H54 (cell line): Measurements from ENCODE around the gene PCBP2.
"Not testable (repeated sequence)": the region's sequence is repeated elsewhere in the genome, so short reads cannot be mapped to it uniquely, and the experiment has no call there.

Experiments used
- DNase-seq: peaks from one replicate; pipeline ENCODE4 v3.0.0; 2011; ENCODE audit warnings: low spot score, mixed read lengths; ENCODE audit not compliant: insufficient read length
- FAIRE-seq: peaks from 3 replicates; lab custom pipeline; 2011; peaks lifted over from hg19 to GRCh38; lab: Jason Lieb, UNC
- POLR2A ChIP-seq: IDR thresholded peaks from 2 replicates; pipeline ENCODE4 v1.6.1; 2011; ENCODE audit warnings: low read depth, mild to moderate bottlenecking, low read length

The PCBP2 gene

DNA sequence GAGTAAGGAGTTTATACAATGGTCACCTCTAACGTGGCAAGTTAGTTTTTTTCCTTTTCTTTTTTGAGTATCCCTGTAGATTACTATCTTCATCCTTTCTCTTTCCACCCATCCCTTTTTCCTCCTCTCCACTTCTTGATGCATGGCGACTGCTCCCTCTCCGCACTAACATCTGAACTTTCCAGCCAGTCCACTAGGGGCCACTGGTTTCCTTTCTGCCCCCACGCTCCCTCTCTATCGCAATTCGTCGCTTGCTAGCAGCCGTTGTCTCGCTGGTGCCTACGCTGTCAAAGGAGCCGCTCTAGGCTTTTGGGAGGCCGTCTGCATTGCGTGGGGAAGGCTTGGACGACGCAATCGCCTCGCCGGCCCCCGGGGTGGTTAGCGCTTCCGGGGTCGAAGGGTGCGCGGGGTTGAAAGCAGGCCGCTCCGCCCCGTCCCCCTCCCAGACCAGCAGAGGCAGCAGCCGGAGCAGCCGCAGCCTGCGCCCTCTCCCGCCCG, at the start of gene PCBP2:
TSS of gene PCBP2 (plus strand) at position 442 of the 498 bp plus-strand sequence. CDS start 2,699 bp downstream, outside the sequence.
- peak; percentile 73; the same call in 1 of the 2 replicates for TF ChIP-seq POLR2A
- FAIRE-seq = peak; percentile 90
- peak; percentile 86 for DNase-seq

DNA sequence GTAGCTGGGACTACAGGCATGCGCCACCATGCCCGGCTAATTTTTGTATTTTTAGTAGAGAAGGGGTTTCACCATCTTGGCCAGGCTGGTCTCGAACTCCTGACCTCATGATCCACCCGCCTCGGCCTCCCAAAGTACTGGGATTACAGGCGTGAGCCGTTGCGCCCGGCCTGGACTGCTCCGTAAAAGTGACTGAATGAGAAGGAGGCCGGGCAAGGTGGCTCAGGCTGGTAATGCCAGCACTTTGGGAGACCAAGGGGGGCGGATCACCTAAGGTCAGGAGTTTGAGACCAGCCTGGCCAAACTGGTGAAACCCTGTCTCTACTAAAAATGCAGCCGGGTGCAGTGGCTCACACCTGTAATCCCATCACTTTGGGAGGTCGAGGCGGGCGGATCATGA, 49.6 kb upstream of the PCBP2 start:
- not testable (repeated sequence) for DNase-seq, FAIRE-seq

GRCh38 chr12:53402871-53403270, 49.0 kb upstream of the PCBP2 start:
- DNase-seq (no peak), FAIRE-seq (no peak)
- no peak for TF ChIP-seq POLR2A

DNA sequence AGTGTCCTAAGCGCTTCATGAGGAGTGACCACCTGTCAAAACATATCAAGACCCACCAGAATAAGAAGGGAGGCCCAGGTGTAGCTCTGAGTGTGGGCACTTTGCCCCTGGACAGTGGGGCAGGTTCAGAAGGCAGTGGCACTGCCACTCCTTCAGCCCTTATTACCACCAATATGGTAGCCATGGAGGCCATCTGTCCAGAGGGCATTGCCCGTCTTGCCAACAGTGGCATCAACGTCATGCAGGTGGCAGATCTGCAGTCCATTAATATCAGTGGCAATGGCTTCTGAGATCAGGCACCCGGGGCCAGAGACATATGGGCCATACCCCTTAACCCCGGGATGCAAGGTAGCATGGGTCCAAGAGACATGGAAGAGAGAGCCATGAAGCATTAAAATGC, 41.0 kb upstream of the PCBP2 start:
- DNase-seq = no peak
- TF ChIP-seq POLR2A = no peak
- FAIRE-seq = no peak

- no peak for FAIRE-seq
- no peak for DNase-seq
- no peak for TF ChIP-seq POLR2A
Observed at GRCh38 chr12:53413485-53414204, 38.3 kb upstream of the PCBP2 start.

GRCh38 chr12:53414756-53415417, 37.0 kb upstream of the PCBP2 start:
- DNase-seq = no peak
- TF ChIP-seq POLR2A = no peak
- FAIRE-seq = no peak

DNA sequence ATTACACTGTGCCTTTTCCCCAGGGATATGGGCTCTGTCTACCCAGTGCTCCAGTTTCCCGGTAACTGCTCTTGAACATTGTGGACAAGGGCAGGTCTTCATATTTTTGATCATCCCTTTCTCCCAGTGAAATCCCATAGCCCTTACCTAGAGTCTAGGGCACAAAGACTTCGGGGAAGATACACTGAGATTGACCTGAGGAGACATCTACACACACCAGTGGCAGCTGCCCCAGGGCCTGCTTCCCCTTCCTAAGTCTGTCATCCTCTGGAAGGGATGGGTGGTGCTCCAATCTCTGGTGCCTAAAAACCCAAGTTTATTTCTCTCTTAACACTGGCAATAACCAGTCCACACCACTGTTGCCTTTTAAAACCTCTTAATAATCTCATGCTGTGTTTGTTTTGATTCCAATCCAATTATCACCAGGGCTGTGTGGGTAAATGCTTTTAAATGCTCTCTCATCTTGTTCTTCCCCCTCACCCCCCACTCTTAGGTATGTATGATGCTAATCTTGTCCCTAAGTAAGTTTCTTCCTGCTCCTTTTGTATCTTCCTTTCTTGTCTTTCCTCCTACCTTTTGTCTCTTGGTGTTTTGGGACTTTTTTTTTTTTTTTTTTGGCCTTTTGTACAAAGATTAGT, 36.0 kb upstream of the PCBP2 start:
- not testable (repeated sequence) for FAIRE-seq, DNase-seq

- not testable (repeated sequence) for DNase-seq, FAIRE-seq
Observed at GRCh38 chr12:53417291-53417816, 34.5 kb upstream of the PCBP2 start.

DNA sequence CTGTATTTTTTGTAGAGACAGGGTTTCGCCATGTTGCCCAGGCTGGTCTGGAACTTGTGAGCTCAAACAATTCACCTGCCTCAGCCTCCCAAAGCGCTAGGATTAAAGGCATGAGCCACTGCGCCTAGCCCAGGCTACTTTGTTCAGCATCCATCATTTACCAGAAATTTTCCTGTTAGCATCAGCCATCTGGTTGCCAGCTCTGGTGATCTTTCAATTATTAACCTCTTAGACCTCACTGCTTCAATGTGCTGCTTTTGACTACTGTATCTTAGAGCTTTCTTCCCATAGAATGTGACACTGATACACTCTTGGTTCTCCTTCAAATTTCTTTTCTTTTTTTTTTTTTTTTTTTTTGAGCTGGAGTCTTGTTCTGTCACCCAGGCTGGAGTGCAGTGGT, 33.7 kb upstream of the PCBP2 start:
- no peak for DNase-seq
- TF ChIP-seq POLR2A = no peak
- no peak for FAIRE-seq

GRCh38 chr12:53419756-53420155, 32.1 kb upstream of the PCBP2 start:
- DNase-seq (no peak), FAIRE-seq (no peak)
- TF ChIP-seq POLR2A = no peak

DNA sequence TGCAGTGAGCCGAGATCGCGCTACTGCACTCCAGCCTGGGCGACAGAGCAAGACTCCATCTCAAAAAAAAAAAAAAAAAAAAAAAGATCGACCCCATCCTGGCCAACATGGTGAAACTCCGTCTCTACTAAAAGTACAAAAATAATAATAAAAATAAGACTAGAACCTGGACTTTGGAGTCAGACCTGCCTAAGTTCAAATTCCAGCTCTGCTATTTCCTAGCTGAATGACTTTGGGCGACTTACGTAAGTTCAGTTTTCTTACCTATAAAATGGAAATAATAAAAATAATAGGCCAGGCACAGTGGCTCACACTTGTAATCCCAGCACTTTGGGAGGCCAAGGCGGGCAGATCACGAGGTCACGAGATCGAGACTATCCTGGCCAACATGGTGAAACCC, 29.7 kb upstream of the PCBP2 start:
- not testable (repeated sequence) for FAIRE-seq, DNase-seq

DNA sequence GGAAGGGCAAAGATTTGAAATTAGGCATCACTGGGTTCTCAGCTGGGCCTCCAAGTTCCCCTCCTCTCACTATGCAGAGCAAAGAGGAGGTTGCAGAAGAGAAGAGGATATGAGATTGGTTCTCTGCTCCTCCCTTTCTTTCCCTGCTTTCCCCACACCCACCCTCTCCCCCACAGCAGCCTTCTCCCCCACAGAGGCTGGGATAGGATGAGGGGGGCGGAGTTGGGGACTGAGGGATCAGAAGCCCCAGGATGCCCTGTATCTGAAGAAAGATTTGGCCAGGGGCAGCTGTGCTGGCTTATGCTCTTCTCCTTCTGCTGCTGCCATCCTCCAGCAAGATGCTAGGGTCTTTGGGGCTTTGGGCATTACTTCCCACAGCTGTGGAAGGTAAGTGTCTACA, 28.3 kb upstream of the PCBP2 start, which contains the start of gene AMHR2:
TSS of gene AMHR2 (plus strand) at position 259 of the 400 bp plus-strand sequence. CDS start at position 339, 80 bp downstream.
- DNase-seq (no peak), FAIRE-seq (no peak)
- TF ChIP-seq POLR2A = no peak

GRCh38 chr12:53424626-53425514, 27.0 kb upstream of the PCBP2 start:
- TF ChIP-seq POLR2A = no peak
- no peak for DNase-seq
- FAIRE-seq = no peak
